A673 (cell line): ENCODE results near the gene TSPAN4.

Experiments used
- CTCF ChIP-seq: fragments of 300-800, 200-600 bp; sonication (generic); conservative IDR thresholded peaks from 2 replicates; pipeline ENCODE4 v1.5.1; 2017; ENCODE audit warnings: low read depth, mild to moderate bottlenecking, antibody characterized with exemption, low read length, moderate library complexity, mixed read lengths
- EZH2 ChIP-seq: fragments of 200-600 bp; sonication (generic); IDR thresholded peaks from 2 replicates; pipeline ENCODE4 v1.6.1; 2017; ENCODE audit warnings: borderline replicate concordance, low read depth, mild to moderate bottlenecking, mixed read lengths, antibody characterized with exemption, low read length; ENCODE audit not compliant: poor library complexity, severe bottlenecking

- no peak for TF ChIP-seq EZH2
- TF ChIP-seq CTCF = no peak
These were observed 44.9 kb downstream of the TSPAN4 start for GRCh38 chr11:887589-887988.
